NB4 (cell line): ENCODE results near the gene XRCC5.

Experiments
- CTCF ChIP-seq: IDR thresholded peaks from one replicate; pipeline ENCODE4 v1.5.1; 2012; ENCODE audit warnings: low read depth, low read length
- MYC ChIP-seq: IDR thresholded peaks from 2 replicates; pipeline ENCODE4 v1.6.1; 2011; ENCODE audit warnings: low read depth, low read length
- POLR2A ChIP-seq: IDR thresholded peaks from 2 replicates; pipeline ENCODE4 v1.6.1; 2011; ENCODE audit warnings: mild to moderate bottlenecking; ENCODE audit not compliant: insufficient read length; ENCODE audit errors: extremely low read depth
- TF ChIP-seq, protein P1 (sequence below): IDR thresholded peaks from 2 replicates; pipeline ENCODE4 v1.6.1; 2011; ENCODE audit warnings: low read depth, low read length

DNA sequence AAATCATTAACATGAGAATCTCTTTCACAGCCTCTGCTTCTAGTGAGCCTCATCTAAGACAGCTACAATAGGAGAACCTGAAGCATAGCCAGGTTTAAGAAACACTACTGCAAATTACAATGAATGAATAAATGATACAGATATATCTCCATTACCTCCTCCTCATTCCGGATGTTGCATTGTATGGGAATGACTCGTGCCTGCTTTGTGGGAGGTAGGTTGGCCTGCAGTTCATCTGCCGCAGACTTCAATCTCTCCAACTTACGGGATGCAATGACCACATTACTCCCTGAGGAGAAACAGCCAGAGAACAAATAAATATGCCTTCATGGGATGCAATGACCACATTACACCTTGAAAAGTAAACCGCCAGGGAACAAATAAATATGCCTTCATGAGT, 42.9 kb upstream of the XRCC5 start:
- TF ChIP-seq POLR2A (no peak), CTCF (no peak), MYC (no peak)
- TF ChIP-seq, protein P1, sequence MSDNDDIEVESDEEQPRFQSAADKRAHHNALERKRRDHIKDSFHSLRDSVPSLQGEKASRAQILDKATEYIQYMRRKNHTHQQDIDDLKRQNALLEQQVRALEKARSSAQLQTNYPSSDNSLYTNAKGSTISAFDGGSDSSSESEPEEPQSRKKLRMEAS, result no peak
